CD4-positive, alpha-beta T cell treated with Interleukin-1 beta for 1 hour (primary cell): Measurements from ENCODE around the gene HP.
"Not testable (repeated sequence)": the region's sequence is repeated elsewhere in the genome, so short reads cannot be mapped to it uniquely, and the experiment has no call there.

Experiments
- DNase-seq, 2 donors: peaks; one replicate each; pipeline ENCODE4 v3.0.0-alpha.2; 2020 to 2022

Gene HP, protein sequence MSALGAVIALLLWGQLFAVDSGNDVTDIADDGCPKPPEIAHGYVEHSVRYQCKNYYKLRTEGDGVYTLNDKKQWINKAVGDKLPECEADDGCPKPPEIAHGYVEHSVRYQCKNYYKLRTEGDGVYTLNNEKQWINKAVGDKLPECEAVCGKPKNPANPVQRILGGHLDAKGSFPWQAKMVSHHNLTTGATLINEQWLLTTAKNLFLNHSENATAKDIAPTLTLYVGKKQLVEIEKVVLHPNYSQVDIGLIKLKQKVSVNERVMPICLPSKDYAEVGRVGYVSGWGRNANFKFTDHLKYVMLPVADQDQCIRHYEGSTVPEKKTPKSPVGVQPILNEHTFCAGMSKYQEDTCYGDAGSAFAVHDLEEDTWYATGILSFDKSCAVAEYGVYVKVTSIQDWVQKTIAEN

DNA sequence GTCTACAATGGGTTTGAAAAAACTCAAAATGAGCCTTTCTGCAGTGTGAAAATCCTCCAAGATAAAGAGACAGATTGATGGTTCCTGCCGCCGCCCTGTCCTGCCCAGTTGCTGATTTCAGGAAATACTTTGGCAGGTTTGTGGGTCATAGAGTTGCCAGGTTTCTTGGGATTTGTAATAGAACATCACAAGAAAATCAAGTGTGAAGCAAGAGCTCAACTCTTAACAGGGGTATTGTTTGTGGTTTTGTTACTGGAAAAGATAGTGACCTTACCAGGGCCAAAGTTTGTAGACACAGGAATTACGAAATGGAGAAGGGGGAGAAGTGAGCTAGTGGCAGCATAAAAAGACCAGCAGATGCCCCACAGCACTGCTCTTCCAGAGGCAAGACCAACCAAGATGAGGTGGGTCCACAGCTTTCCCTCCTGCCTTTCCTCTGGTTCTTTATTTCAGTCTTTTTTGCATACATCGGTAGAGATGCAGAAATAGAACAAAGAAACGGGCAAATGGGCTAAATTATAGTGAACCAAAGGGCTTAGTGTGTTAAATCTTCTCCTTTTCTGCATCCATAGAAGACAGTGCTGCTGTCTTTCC is at the start of gene HP:
Gene HP, plus strand, starts transcription at position 252 of the 594 bp plus-strand sequence. Its CDS starts 148 bp downstream, at position 400.
- not testable (repeated sequence) for DNase-seq

DNA sequence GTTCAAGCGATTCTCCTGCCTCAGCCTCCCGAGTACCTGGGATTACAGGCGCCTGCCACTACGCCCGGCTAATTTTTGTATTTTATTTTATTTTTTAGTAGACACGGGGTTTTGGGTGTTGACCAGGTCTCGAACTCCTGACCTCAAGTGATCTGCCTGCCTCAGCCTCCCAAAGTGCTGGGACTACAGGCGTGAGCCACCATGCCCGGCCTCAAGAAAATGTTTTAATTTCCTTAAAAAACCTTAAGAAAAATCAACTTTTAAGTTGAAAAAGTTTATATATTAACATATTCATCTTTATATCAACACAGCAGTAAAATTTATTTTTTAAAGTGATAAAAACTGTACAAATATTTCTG is 46.3 kb upstream of the HP start:
- not testable (repeated sequence) for DNase-seq

- peak; percentile 98 for DNase-seq
Observed at GRCh38 chr16:72008424-72009216, 45.7 kb upstream of the HP start, which contains the start of gene DHODH. Gene DHODH (plus strand): TSS chr16:72008744. CDS start chr16:72008765, 21 bp downstream.

GRCh38 chr16:72009779-72010178 is 44.5 kb upstream of the HP start:
- DNase-seq: no peak

DNA sequence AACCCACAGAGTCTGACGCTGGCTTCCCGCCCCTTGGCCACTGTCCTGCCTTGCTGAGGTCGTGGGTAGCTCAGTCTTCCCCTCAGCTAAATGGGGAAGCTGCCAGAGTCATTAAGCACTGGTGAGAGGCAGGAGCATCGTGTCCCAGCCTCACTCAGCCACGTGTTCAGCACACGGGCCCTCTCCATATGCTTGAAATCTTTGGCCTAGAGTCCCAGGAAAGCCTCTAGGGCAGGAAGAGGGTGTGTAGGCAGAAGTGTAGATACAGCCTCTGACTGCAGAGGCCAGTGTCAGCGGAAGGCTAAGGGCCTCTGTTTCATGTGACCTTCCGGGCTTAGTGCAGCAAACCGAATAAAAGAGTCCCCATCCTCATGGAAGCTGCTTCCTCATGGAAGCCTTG is 41.7 kb upstream of the HP start:
- no peak for DNase-seq

- no peak for DNase-seq
Observed at GRCh38 chr16:72013389-72013788, 40.9 kb upstream of the HP start.

DNA sequence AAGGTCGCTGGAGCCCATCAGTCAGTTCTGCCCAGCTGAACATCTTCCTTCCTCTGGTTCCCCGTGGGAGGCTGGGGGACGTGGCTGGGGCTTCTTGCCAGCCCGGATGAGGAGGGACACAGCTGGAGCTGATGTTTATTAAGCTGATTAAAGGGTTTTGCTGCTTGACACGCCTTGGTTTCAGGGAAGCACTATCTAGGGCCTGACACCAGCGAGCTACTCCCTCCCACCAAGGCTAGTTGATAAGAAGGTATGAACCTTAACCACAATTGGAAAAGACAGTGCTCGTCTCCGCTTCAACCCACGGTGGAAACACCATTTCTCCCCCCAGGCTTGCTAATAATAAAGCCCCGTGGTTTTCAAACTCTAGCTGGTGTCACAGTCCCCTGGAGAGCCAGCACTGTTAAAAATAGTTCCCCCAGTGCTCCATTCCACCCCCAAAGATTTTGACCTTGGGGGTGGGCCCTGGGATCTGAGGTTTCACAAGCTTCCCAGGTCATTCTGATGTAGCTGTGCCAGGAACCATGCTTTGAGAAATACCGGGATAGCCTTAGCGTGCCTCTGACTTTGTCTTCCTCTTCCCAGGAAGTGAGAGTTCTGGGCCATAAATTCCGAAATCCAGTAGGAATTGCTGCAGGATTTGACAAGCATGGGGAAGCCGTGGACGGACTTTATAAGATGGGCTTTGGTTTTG is 40.3 kb upstream of the HP start:
- DNase-seq: no peak

DNA sequence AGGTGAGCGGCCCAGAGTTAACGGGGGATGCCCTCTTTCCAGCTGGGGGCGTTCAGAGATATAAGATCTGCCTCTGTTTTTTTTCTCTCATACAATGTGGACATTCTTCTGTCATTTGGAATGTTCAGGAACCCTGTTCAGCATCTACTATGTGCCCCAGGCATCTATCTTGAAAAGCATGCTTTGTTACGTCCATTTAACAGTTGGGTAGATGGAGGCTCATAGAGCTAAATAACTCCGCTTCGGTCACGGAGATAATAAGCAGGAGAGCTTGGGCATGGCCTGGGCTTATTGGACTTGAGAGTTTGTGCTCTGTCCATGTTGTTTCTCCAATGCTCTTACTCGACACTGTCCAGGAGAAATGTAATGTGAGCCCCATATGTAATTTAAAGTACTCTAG is 39.6 kb upstream of the HP start:
- DNase-seq: no peak

GRCh38 chr16:72015124-72015523 is 39.2 kb upstream of the HP start:
- no peak for DNase-seq

DNA sequence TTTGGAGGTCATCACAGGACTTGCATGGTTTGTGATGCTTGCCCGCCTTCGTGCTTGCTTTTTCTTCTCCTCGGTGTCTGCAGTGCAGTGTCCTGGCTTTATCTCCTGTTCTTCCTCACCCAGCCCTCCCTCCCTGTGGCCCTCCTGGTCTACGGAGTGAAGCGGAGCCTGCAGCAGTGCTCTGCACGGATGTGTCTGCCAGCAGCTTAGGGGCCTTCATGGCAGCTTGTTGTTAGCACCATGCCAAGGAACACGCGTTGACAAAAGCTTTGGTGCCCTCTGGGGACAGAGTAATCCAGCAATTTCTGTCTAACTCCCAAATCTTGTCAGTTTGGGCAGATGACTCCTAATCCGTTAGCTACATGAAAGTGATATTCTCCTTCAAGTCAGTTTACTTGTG is 35.8 kb upstream of the HP start:
- DNase-seq: no peak

DNA sequence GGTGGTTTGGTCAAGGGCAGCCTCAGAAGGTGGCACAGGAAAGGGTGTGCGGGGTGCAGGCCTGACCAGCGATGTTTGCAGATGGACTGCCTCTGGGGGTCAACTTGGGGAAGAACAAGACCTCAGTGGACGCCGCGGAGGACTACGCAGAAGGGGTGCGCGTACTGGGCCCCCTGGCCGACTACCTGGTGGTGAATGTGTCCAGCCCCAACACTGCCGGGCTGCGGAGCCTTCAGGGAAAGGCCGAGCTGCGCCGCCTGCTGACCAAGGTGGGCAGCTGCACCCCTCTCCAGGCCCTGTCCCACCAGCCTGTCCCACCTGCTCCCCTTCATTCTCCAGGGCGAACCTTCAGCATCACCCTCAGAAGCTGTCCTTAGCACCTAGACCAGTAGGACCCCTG is 33.3 kb upstream of the HP start:
- no peak for DNase-seq

- no peak for DNase-seq
Observed at GRCh38 chr16:72022127-72022526, 32.2 kb upstream of the HP start.

DNA sequence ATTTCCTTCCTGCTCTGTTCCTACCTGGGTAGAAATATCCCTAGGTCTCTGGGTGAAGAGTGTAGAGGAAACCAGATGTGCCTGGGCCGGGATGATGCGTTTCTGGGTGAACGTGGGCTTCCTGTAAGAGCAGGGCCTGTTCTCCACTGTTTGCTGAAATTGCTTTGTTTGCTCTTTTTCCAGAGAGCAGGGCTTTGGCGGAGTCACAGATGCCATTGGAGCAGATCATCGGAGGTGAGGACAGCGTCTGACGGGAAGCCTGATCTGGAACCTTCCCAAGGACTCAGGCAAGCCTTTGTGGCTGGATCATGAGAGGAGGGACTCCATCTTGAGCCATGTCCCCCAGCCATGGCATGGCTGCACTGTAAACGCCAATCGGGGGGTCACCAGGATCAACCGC is 30.3 kb upstream of the HP start:
- no peak for DNase-seq

GRCh38 chr16:72024862-72025382 is 29.4 kb upstream of the HP start:
- no peak for DNase-seq

GRCh38 chr16:72025404-72026114 is 28.7 kb upstream of the HP start:
- DNase-seq: no peak

DNA sequence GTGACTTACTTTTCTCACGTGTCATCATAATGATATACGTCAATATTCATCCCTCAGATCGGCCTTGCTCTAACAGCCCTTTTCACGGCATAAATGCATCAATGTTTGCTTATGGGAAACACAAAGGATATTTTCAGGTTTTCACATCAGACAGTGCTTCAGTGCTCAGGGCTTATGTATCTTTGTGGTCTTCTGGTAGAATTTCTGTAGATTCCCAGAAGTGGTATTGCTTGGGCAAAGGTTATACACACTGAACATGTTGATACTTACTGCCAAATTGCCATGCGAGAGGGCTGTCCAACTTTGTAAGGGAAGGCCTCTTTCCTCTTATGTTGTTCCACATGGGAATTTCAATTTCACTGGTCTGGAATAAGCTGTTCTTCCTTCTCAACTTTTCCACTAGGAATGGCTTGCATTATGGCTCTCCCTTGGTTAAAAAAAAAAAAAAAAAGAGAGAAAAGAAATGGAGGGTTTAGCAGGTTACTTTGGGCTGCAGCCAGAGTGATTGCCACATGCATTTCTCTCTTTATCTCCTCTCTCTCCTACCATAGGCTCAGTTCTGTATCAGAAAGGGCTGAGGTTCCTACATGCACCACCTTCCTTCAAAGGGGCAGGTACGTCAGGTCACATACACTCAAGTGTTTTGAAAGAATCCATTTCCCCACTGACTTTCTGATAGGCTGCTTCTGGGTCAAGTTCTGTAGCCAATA is 26.5 kb upstream of the HP start:
- no peak for DNase-seq

DNA sequence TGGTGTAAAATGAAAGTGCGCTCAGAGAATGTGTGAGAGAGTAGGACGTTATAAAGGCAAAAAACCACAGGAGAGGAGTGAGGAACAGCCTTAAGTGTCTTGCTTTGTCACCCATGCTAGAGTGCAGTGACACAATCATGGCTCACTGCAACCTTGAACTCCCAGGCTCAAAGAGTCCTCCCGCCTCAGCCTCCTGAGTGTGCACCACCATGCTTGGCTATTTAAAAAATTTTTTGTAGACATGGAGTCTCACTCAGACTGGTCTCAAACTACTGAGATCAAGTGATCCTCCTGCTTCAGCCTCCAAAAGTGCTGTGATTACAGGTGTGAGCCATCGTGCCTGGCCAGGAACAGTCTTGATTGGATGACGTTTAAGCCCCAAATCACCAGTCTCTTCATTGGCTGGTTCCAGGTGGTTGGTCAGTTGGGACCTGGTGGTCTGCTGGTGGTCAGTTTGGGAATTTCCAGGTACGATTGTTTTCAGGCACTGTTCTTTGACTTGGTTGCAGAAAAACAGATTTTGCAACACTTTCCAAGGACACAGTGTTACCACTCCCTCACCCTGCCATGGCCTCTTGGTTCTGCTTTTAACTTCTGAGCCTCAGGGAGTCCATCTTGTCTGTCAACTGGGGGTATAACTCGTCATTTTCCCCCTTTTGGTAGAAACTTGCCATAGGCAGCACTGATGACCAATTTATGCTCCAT is 24.6 kb upstream of the HP start:
- no peak for DNase-seq

GRCh38 chr16:72033437-72033836 is 20.9 kb upstream of the HP start:
- DNase-seq: no peak

DNA sequence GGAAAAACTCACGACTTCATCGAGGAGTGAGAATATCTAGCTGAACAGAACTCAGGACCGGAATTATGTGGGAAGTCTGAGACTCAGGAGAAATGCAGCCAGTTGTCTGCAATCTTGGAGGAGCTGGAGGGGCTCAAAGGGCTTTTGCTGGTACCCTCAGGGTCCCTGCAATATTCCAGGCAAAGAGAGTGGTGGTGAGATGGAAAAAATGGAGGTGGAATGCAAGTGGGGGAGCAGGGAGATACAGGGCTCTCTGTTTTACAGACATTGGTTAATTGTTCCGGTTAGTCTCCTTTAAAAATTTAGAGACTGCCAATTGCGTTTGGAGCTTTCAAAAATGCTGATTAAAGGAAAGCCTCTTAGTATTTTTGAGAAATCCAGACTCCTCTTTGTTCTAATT is 18.2 kb upstream of the HP start:
- no peak for DNase-seq

DNA sequence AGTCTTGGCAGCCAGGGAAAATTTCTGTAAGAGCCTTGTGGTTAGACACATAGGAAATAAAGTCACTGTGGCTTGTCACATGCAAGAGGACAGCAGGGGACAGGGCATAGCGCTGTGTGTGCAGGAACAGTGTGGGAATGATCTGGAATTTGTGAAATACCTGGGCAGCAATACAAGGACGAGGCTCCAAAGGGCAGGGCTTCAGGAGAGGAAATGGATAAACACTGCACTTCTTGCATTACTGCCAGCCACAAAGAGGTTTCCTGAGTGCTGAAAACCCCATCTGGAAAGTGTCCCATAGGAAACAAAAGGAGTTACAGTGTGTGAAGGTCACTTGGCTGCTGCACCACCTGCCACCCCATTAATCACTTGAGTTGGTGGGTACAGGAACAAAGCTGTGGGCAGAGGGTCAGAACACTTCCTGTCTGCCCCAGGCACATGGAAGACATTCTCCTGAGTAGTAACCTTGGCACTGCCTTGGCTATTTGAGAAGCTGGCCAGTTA is 12.1 kb upstream of the HP start:
- DNase-seq: no peak

DNA sequence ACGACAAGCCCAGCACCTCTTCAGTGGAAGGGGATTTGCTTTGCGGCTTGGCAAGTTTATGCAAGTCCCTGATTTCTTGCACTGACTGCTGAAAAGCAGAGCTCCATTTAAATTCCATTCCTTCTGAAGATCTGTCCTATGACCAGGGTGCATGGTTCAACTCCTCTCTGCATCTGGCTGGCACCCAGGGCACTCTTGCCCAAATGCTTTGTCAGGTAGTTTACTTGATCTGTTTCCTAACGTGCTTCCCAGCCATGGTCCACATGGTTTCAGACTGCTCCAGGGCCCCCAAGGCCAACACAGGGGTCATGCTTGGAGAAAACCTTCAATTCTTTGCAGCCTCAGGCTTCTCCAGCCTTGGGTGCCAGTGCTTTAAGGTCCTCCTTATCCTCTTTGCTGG is 11.2 kb upstream of the HP start:
- no peak for DNase-seq
